BE2C (cell line): ENCODE results near the gene GET3.

Experiments
- DNase-seq: peaks from one replicate; pipeline ENCODE4 v3.0.0-alpha.2; 2020
- H3K27me3 ChIP-seq: fragments of 250-450 bp; sonication (Bioruptor Pico); 2 replicates; pipeline ENCODE4 v1.5.1; 2020; ENCODE audit warnings: mild to moderate bottlenecking
- H3K36me3 ChIP-seq: fragments of 250-450 bp; sonication (Bioruptor Pico); 2 replicates; pipeline ENCODE4 v1.5.1; 2020; ENCODE audit warnings: mild to moderate bottlenecking
- H3K4me1 ChIP-seq: fragments of 250-450 bp; sonication (Bioruptor Pico); 2 replicates; pipeline ENCODE4 v1.5.1; 2020
- H3K4me3 ChIP-seq: 2 replicates; pipeline ENCODE4 v1.5.1; 2011; ENCODE audit warnings: low read depth, low read length
- H3K9me3 ChIP-seq: fragments of 250-450 bp; sonication (Bioruptor Pico); 2 replicates; pipeline ENCODE4 v1.5.1; 2020
- TF ChIP-seq, protein P1 (sequence below): IDR thresholded peaks from 2 replicates; pipeline ENCODE4 v1.5.1; 2012; ENCODE audit warnings: mild to moderate bottlenecking, low read depth, low read length

Gene GET3

DNA sequence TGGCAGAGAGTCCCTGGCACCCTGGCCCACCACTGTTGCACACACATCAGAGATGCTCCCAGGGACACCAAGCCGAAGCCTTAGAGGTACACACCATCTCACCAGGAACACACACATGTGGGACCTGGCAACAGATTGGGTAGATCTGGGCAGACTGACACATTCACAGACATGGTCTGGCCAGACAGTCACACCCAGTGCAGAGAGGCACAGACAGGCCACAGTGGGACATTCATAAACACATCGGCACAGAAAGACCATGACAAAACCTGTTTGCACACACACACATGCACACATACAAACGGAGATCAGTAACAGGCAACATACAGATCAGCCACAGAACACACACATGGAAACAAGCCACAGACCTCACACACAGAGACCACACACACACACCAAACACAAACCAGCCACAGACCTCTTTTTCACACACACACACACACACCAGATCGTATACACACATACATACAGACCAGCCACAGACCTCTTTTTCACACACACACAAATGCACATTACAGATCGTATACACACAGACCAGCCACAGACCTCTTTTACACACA, 47.7 kb downstream of the GET3 start:
- Histone ChIP-seq H3K4me1 (peaks cover 46% of the 10 kb centered on the region), H3K27me3 (no peaks in the 10 kb centered on the region), H3K4me3 (no peak overlapping the region), H3K9me3 (no peaks in the 10 kb centered on the region), H3K36me3 (no peaks in the 10 kb centered on the region)
- TF ChIP-seq, protein P1, sequence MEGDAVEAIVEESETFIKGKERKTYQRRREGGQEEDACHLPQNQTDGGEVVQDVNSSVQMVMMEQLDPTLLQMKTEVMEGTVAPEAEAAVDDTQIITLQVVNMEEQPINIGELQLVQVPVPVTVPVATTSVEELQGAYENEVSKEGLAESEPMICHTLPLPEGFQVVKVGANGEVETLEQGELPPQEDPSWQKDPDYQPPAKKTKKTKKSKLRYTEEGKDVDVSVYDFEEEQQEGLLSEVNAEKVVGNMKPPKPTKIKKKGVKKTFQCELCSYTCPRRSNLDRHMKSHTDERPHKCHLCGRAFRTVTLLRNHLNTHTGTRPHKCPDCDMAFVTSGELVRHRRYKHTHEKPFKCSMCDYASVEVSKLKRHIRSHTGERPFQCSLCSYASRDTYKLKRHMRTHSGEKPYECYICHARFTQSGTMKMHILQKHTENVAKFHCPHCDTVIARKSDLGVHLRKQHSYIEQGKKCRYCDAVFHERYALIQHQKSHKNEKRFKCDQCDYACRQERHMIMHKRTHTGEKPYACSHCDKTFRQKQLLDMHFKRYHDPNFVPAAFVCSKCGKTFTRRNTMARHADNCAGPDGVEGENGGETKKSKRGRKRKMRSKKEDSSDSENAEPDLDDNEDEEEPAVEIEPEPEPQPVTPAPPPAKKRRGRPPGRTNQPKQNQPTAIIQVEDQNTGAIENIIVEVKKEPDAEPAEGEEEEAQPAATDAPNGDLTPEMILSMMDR, result no peak
- DNase-seq, result peak; percentile 44

DNA sequence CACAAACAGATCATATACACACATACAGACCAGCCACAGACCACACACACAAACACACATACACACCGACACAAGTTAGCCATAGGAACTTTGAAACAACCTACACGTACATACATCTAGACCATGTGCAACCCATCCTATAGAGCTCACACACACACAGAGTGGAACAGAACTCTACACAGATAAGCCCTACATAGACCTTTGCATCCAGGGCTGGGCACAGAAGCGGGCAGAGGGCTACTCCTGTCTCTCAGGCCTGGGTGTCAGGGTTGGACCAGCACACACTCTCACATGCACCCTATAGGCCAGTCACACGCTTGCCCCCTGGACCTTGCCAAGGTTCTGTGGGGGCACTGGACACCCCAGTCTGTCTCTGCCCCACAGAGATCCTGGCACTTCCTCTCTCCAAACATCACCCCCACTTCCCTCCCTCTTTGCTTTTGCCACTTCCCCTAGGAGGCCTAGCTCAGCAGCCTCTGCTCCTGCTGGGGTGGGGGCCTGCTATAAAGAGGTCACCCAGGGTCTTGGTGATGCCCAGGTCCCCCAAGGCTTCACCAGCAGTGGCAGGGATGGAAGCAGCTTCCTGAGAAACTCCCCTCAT, 48.2 kb downstream of the GET3 start:
- Histone ChIP-seq H3K4me1 (peaks cover 46% of the 10 kb centered on the region), H3K27me3 (no peaks in the 10 kb centered on the region), H3K9me3 (no peaks in the 10 kb centered on the region), H3K36me3 (no peaks in the 10 kb centered on the region), H3K4me3 (no peak overlapping the region)
- TF ChIP-seq, protein P1, result no peak
- no peak for DNase-seq

DNA sequence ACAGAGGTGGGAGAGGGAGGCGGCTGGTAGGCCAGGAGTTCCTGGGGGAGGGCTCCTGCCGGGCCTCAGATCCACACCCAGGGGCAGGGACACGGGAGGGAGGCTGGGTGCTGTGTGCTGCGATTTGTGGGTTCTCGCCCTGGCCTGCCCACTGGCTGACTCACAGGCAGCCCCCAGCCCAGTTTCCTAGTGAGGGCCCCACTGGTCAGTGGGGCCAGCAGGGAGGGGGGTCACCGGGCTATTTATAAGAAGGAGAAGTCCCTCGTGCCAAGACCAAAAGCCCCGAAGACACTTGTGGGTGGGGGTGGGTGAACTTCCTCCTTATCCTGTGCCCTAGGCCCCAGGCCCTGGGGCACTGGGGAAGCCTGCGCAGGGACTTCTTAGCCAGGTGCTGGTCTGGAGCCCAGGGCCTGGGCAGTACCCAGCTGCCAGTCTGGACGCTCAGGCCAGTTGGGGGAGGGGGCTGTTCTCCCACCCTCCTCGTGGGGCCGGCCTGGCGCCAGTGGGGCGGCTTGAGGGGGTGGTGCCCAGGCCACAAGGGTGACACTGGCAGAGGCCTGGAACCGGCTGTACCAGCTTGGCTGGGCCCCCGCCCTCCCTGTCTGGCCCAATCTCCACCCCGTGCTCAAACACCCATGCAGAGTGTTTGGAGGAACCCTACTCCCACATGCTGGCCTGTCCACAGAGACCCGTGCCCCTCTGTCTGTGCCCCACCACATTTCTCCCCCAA, 49.0 kb downstream of the GET3 start:
- peaks cover 51% of the 10 kb centered on the region for H3K4me1 ChIP-seq
- DNase-seq, result no peak
- H3K36me3 ChIP-seq, result no peaks in the 10 kb centered on the region
- no peaks in the 10 kb centered on the region for H3K27me3 ChIP-seq
- no peak overlapping the region for H3K4me3 ChIP-seq
- no peaks in the 10 kb centered on the region for H3K9me3 ChIP-seq
- TF ChIP-seq, protein P1, result no peak

DNA sequence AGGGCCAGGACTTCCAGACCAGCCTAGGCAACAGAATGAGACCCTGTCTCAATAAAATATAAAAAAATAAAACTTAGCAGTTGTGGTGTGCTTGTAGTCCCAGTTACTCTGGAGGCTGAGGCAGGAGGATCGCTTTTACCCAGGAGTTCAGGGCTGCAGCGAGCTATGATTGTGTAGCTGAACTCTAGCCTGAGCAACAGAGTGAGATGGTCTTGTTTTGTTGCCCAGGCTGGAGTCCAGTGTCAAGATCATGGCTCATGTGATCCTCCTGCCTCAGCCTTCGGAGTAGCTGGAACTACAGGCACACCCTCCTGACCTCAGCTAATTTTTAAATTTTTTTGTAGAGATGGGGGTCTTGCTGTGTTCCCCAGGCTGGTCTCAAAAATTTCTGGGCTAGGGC, 49.7 kb downstream of the GET3 start:
- no peak for DNase-seq
- H3K4me1 ChIP-seq, result peaks cover 51% of the 10 kb centered on the region
- TF ChIP-seq, protein P1, result no peak
- no peaks in the 10 kb centered on the region for H3K27me3 ChIP-seq
- H3K4me3 ChIP-seq, result no peak overlapping the region
- H3K36me3 ChIP-seq, result no peaks in the 10 kb centered on the region
- H3K9me3 ChIP-seq, result no peaks in the 10 kb centered on the region

DNA sequence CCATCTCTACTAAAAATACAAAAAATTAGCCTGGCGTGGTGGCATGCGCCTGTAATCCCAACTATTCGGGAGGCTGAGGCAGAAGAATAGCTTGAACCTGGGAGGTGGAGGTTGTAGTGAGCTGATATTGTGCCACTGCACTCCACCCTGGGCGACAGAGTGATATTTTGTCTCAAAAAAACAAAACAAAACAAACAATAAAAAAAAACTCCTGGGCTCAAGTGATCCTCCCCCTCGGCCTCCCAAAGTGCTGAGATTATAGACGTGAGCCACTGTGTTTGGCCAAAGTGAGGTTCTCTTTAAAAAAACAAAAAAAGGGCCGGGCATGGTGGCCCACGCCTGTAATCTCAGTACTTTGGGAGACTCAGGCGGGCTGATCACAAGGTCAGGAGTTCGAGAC, 50.2 kb downstream of the GET3 start:
- peaks cover 47% of the 10 kb centered on the region for H3K4me1 ChIP-seq
- H3K4me3 ChIP-seq, result no peak overlapping the region

More for the DNA sequence above, 50.2 kb downstream of the GET3 start:
- Histone ChIP-seq H3K27me3 (no peaks in the 10 kb centered on the region), H3K36me3 (no peaks in the 10 kb centered on the region), H3K9me3 (no peaks in the 10 kb centered on the region)
- no peak for DNase-seq
- TF ChIP-seq, protein P1, result no peak
